ENCODE measurements around the gene TGFB1I1. TPM values are rescaled to one million over a fixed set of nuclear protein-coding genes. Genes with fewer than 3 reads are reported as not detected.

TGFB1I1 gene
- total and polyA plus RNA-seq, 2 experiments from 2014 or later: 39.1 to 54.0 TPM

DNA sequence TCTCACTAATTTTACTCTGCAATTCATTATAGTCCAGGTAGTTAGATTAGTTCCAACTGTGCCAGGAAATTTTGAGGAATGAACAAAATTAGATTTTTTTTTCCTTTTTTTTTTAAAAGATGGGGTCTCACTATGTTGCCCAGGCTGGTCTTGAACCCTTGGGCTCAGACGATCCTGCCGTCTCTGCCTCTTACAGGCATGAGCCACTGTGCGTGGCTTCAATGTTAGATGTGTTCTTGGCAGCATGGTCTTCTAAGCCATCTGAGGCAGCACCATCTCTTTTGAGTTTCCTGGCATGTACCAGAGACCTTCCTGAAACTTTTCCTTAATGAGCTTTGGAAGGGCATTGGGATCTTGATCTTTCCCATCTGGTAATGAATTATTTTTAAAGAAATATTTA is 53.2 kb downstream of the TGFB1I1 start:
- no peaks in the 10 kb centered on the region for H3K9me3 ChIP-seq (ENCODE audit: low read depth)
- no peak overlapping the region for H3K4me3 ChIP-seq
- TF ChIP-seq, protein P1, sequence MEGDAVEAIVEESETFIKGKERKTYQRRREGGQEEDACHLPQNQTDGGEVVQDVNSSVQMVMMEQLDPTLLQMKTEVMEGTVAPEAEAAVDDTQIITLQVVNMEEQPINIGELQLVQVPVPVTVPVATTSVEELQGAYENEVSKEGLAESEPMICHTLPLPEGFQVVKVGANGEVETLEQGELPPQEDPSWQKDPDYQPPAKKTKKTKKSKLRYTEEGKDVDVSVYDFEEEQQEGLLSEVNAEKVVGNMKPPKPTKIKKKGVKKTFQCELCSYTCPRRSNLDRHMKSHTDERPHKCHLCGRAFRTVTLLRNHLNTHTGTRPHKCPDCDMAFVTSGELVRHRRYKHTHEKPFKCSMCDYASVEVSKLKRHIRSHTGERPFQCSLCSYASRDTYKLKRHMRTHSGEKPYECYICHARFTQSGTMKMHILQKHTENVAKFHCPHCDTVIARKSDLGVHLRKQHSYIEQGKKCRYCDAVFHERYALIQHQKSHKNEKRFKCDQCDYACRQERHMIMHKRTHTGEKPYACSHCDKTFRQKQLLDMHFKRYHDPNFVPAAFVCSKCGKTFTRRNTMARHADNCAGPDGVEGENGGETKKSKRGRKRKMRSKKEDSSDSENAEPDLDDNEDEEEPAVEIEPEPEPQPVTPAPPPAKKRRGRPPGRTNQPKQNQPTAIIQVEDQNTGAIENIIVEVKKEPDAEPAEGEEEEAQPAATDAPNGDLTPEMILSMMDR (IDR thresholded peaks at IDR 0.05; ENCODE audit: low read depth, low read length): no peak
- peaks cover 32% of the 10 kb centered on the region for H3K27me3 ChIP-seq
- H3K27ac ChIP-seq: no peak overlapping the region
- no peaks in the 10 kb centered on the region for H3K4me1 ChIP-seq (ENCODE audit: low read depth)
- H3K36me3 ChIP-seq: no peaks in the 10 kb centered on the region
- no peak for DNase-seq (ENCODE audit: low read depth in 1 of 2, low spot score in 1 of 2)

Other genes with a start within 250 kb of the TGFB1I1 start
- gene ITGAM, start 212.2 kb upstream of the TGFB1I1 start, total RNA-seq: 0.07 TPM in 1 of 2 replicates, not detected in the other
- gene ITGAM, start 212.2 kb upstream of the TGFB1I1 start, polyA plus RNA-seq: not detected in 2 replicates
- 0.53 and 0.69 TPM in 2 replicates for gene ITGAX, start 117.0 kb upstream of the TGFB1I1 start, total RNA-seq
- not detected in 2 replicates for gene ITGAX, start 117.0 kb upstream of the TGFB1I1 start, polyA plus RNA-seq
- not detected in 2 replicates for gene ITGAD, start 78.8 kb upstream of the TGFB1I1 start, total RNA-seq
- gene ITGAD, start 78.8 kb upstream of the TGFB1I1 start, polyA plus RNA-seq: 0.31 TPM in 1 of 2 replicates, not detected in the other
- 40.7 and 69.7 TPM in 2 replicates for gene COX6A2, start 43.8 kb upstream of the TGFB1I1 start, total RNA-seq
- gene COX6A2, start 43.8 kb upstream of the TGFB1I1 start, polyA plus RNA-seq: 166 and 187 TPM in 2 replicates
- gene ZNF843, start 29.4 kb upstream of the TGFB1I1 start, total RNA-seq: 10.3 and 14.0 TPM in 2 replicates
- gene ZNF843, start 29.4 kb upstream of the TGFB1I1 start, polyA plus RNA-seq: 4.1 and 4.3 TPM in 2 replicates
- 19.7 and 21.7 TPM in 2 replicates for gene ARMC5, start 12.7 kb upstream of the TGFB1I1 start, total RNA-seq
- 26.0 and 28.7 TPM in 2 replicates for gene ARMC5, start 12.7 kb upstream of the TGFB1I1 start, polyA plus RNA-seq
- gene SLC5A2, start 11.0 kb downstream of the TGFB1I1 start, total RNA-seq: 0.36 TPM in 1 of 2 replicates, not detected in the other
- 3.4 and 4.9 TPM in 2 replicates for gene SLC5A2, start 11.0 kb downstream of the TGFB1I1 start, polyA plus RNA-seq
- gene RUSF1, start 36.2 kb downstream of the TGFB1I1 start, total RNA-seq: 112 and 113 TPM in 2 replicates
- 54.0 and 58.5 TPM in 2 replicates for gene RUSF1, start 36.2 kb downstream of the TGFB1I1 start, polyA plus RNA-seq
- not detected in 2 replicates for gene AHSP, start 55.7 kb downstream of the TGFB1I1 start, total RNA-seq
- not detected in 2 replicates for gene AHSP, start 55.7 kb downstream of the TGFB1I1 start, polyA plus RNA-seq

Measured in cardiac muscle cell (in vitro differentiated cells and primary cell).